Keratinocyte (primary cell): ENCODE data around the gene PPT2. TPM values are rescaled to one million over a fixed set of nuclear protein-coding genes. Genes with fewer than 3 reads are reported as not detected.

Source experiments
- DNase-seq: peaks from one replicate; pipeline ENCODE4 v3.0.0-alpha.2; 2011; ENCODE audit warnings: low read depth, missing footprints, low spot score
- FAIRE-seq: peaks from 2 replicates; lab custom pipeline; 2011; peaks lifted over from hg19 to GRCh38; lab: Jason Lieb, UNC
- H2AFZ ChIP-seq: 2 replicates; pipeline ENCODE4 v1.6.0; 2012; ENCODE audit warnings: low read length, control low read depth, inconsistent platforms; ENCODE audit not compliant: control insufficient read depth
- H3K27ac ChIP-seq: 2 replicates; pipeline ENCODE4 v1.5.1; 2011; ENCODE audit warnings: low read length; ENCODE audit not compliant: control insufficient read depth, insufficient read depth
- H3K27me3 ChIP-seq: 3 replicates; pipeline ENCODE4 v1.6.0; 2011; ENCODE audit warnings: low read length; ENCODE audit not compliant: control insufficient read depth, insufficient read depth; ENCODE audit errors: extremely low read depth
- H3K36me3 ChIP-seq, 2 experiments: 2 replicates in 1 of 2; 3 replicates in 1 of 2; pipeline ENCODE4 v1.5.1; 2011; ENCODE audit warnings: low read length in 2 of 2, mild to moderate bottlenecking in 1 of 2; ENCODE audit not compliant: control insufficient read depth in 2 of 2, insufficient read depth in 2 of 2; ENCODE audit errors: extremely low read depth in 1 of 2
- H3K4me1 ChIP-seq: 3 replicates; pipeline ENCODE4 v1.5.1; 2011; ENCODE audit warnings: low read length; ENCODE audit not compliant: control insufficient read depth, insufficient read depth; ENCODE audit errors: extremely low read depth
- H3K4me2 ChIP-seq: 3 replicates; pipeline ENCODE4 v1.6.0; 2011; ENCODE audit warnings: low read depth, low read length; ENCODE audit not compliant: control insufficient read depth, insufficient read depth; ENCODE audit errors: extremely low read depth
- H3K4me3 ChIP-seq, 3 experiments: fragments of 200-600 bp in 1 of 3; sonication (generic) in 1 of 3; 2 replicates in 2 of 3; 3 replicates in 1 of 3; pipeline ENCODE4 v1.5.1; 2011 to 2016; ENCODE audit warnings: low read length in 3 of 3, mild to moderate bottlenecking in 3 of 3, control low read depth in 2 of 3, inconsistent platforms in 1 of 3, low read depth in 1 of 3, mixed read lengths in 1 of 3, mixed run types in 1 of 3, moderate library complexity in 1 of 3; ENCODE audit not compliant: control insufficient read depth in 2 of 3, insufficient read depth in 2 of 3; ENCODE audit errors: extremely low read depth in 1 of 3
- H3K79me2 ChIP-seq: 2 replicates; pipeline ENCODE4 v1.6.0; 2012; ENCODE audit warnings: low read length; ENCODE audit not compliant: control insufficient read depth, insufficient read depth
- H3K9ac ChIP-seq: 3 replicates; pipeline ENCODE4 v1.6.0; 2011; ENCODE audit warnings: low read length; ENCODE audit not compliant: control insufficient read depth, insufficient read depth; ENCODE audit errors: extremely low read depth
- H3K9me1 ChIP-seq: 3 replicates; pipeline ENCODE4 v1.6.0; 2011; ENCODE audit warnings: low read length; ENCODE audit not compliant: control insufficient read depth, insufficient read depth; ENCODE audit errors: extremely low read depth
- H3K9me3 ChIP-seq: 2 replicates; pipeline ENCODE4 v1.5.1; 2012; ENCODE audit warnings: low read depth, low read length; ENCODE audit not compliant: control insufficient read depth
- H4K20me1 ChIP-seq: 3 replicates; pipeline ENCODE4 v1.6.0; 2011; ENCODE audit warnings: low read length; ENCODE audit not compliant: control insufficient read depth, insufficient read depth; ENCODE audit errors: extremely low read depth
- CTCF ChIP-seq, 3 experiments: IDR thresholded peaks in 1 of 3; conservative IDR thresholded peaks in 1 of 3; optimal IDR thresholded peaks in 1 of 3; 2 replicates in 2 of 3; 3 replicates in 1 of 3; pipeline versions ENCODE3 to v1.5.1; 2011; ENCODE audit warnings: low read length in 3 of 3, mild to moderate bottlenecking in 3 of 3, moderate library complexity in 2 of 3, control low read depth in 1 of 3, inconsistent platforms in 1 of 3; ENCODE audit not compliant: insufficient read depth in 2 of 3; ENCODE audit errors: extremely low read depth in 1 of 3
- EZH2 ChIP-seq: IDR thresholded peaks from one replicate; pipeline ENCODE4 v1.6.1; 2012; ENCODE audit warnings: inconsistent platforms, mild to moderate bottlenecking, low read length, moderate library complexity
- dilution Hi-C: fragments of 300-500 bp; cut with MboI; formaldehyde crosslinking; loops from one replicate; pipeline ENCODE4 v1.7.0; 2020; ENCODE audit warnings: low sequenced_read_pairs; ENCODE audit not compliant: extremely low pct_ligation_motif_present
- polyA plus RNA-seq, 5 experiments: library from polyadenylated mRNA; depleted of rRNA in 3 of 5; stranded (reverse) in 3 of 5; stranded (forward) in 1 of 5; unstranded in 1 of 5; fragments of >200 nt; gene quantifications; 1 replicate in 1 of 5; 2 replicates in 3 of 5; 3 replicates in 1 of 5; pipeline versions ENCODE4 v1.2.1 to v1.2.3, GENCODE V29; 2011 to 2012; ENCODE audit warnings: missing spikeins in 2 of 5, low read depth in 1 of 5, low replicate concordance in 1 of 5

Gene PPT2
- polyA plus RNA-seq, 1 donor (not counting 4 experiments of a cell fraction or from before 2014, with no cell fraction given): 15.0 TPM

- Histone ChIP-seq H3K36me3 (peaks cover 2 to 5% of the 10 kb centered on the region in 2 experiments), H3K4me1 (peaks cover 19% of the 10 kb centered on the region), H3K27me3 (peaks cover 9% of the 10 kb centered on the region), H3K27ac (no peak overlapping the region), H3K9me3 (no peaks in the 10 kb centered on the region), H3K79me2 (no peaks in the 10 kb centered on the region), H3K9ac (no peak overlapping the region), H3K4me3 (no peak overlapping the region), H3K9me1 (no peaks in the 10 kb centered on the region), H3K4me2 (peak overlapping the region; percentile 41), H4K20me1 (no peaks in the 10 kb centered on the region), H2AFZ (no peak overlapping the region)
- dilution Hi-C loops: no loop called here
- no peak for DNase-seq
- no peak for FAIRE-seq
- TF ChIP-seq CTCF (optimal IDR thresholded peaks at IDR 0.05 in 1 of 3, IDR thresholded peaks at IDR 0.05 in 1 of 3, conservative IDR thresholded peaks at IDR 0.05 in 1 of 3; ENCODE audit: extremely low read depth in 1 of 3, insufficient read depth in 2 of 3, low read length in 3 of 3) (no peak), EZH2 (peak; percentile 82)
These were observed 45.2 kb upstream of the PPT2 start for GRCh38 chr6:32108727-32109113.

GRCh38 chr6:32109114-32109764 is 44.7 kb upstream of the PPT2 start, which contains the start of gene TNXB:
TNXB (minus strand) TSS chr6:32109338; CDS start chr6:32098198, 11,140 bp downstream.
- H3K4me1 ChIP-seq: peaks cover 24% of the 10 kb centered on the region

More at GRCh38 chr6:32109114-32109764, 44.7 kb upstream of the PPT2 start, which contains the start of gene TNXB:
- H3K79me2 ChIP-seq: no peaks in the 10 kb centered on the region
- no peaks in the 10 kb centered on the region for H3K9me1 ChIP-seq
- FAIRE-seq: no peak
- H4K20me1 ChIP-seq: no peaks in the 10 kb centered on the region
- H3K36me3 ChIP-seq: peaks cover 2 to 5% of the 10 kb centered on the region in 2 experiments
- no peak within 1 kb of the TSS for H2AFZ ChIP-seq
- TF ChIP-seq EZH2: no peak
- dilution Hi-C loops: no loop called here
- H3K4me2 ChIP-seq: peak within 1 kb of the TSS; percentile 41
- H3K4me3 ChIP-seq: no peak within 1 kb of the TSS
- no peaks in the 10 kb centered on the region for H3K9me3 ChIP-seq
- no peak within 1 kb of the TSS for H3K27ac ChIP-seq
- DNase-seq: no peak
- no peak within 1 kb of the TSS for H3K9ac ChIP-seq
- peaks cover 9% of the 10 kb centered on the region for H3K27me3 ChIP-seq
